Gastroesophageal sphincter (tissue), 3 donors: ENCODE data around the gene HIF1A.

Experiments
- EP300 ChIP-seq: sonication (generic); formaldehyde crosslinking; IDR thresholded peaks from one replicate; pipeline ENCODE4 v1.6.1; 2017; ENCODE audit warnings: antibody characterized with exemption, mild to moderate bottlenecking
- POLR2A ChIP-seq, 2 donors: fragments of 450-650 bp; IDR thresholded peaks; one replicate each; pipeline ENCODE4 v1.6.1; 2017; ENCODE audit warnings: antibody characterized with exemption in 2 of 2, mild to moderate bottlenecking in 2 of 2, moderate library complexity in 1 of 2
- TF ChIP-seq, protein P1 (sequence below), 4 experiments: fragments of 200-600 bp in 2 of 4; fragments of 450-650 bp in 2 of 4; sonication (generic) in 1 of 4; IDR thresholded peaks; one replicate each; pipeline ENCODE4 v1.5.1; 2017 to 2019; ENCODE audit warnings: antibody characterized with exemption in 4 of 4, mild to moderate bottlenecking in 2 of 4, moderate library complexity in 2 of 4

DNA sequence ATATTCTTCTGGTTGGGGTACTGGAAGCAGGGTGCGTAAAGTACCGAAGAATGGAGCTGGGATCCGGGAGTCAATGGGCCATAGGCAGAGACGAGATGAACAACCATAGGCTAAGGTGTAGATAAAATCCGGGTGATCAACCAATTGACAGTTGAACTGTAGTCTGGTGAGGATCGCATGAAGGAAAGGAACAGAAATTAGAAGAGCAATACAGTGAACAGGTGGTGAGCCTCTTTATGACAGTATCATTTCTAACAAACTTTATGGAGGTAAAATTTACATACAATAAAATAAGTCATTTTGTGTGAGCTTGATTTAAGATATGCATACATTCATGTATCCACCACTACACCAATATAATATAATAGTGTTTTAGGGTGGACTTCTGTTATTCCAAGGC is 13.9 kb upstream of the HIF1A start:
- TF ChIP-seq EP300 = no peak
- TF ChIP-seq POLR2A (IDR thresholded peaks at IDR 0.05) = no peak
- TF ChIP-seq, protein P1, sequence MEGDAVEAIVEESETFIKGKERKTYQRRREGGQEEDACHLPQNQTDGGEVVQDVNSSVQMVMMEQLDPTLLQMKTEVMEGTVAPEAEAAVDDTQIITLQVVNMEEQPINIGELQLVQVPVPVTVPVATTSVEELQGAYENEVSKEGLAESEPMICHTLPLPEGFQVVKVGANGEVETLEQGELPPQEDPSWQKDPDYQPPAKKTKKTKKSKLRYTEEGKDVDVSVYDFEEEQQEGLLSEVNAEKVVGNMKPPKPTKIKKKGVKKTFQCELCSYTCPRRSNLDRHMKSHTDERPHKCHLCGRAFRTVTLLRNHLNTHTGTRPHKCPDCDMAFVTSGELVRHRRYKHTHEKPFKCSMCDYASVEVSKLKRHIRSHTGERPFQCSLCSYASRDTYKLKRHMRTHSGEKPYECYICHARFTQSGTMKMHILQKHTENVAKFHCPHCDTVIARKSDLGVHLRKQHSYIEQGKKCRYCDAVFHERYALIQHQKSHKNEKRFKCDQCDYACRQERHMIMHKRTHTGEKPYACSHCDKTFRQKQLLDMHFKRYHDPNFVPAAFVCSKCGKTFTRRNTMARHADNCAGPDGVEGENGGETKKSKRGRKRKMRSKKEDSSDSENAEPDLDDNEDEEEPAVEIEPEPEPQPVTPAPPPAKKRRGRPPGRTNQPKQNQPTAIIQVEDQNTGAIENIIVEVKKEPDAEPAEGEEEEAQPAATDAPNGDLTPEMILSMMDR (IDR thresholded peaks at IDR 0.05) = no peak
